Activated effector memory CD4-positive, alpha-beta T cell treated with anti-CD3 and anti-CD28 coated beads, Interleukin-2, amount 50 U/mL, for 16 hours (primary cell): ENCODE data around the gene C1QTNF4.
"Not testable (repeated sequence)": the region's sequence is repeated elsewhere in the genome, so short reads cannot be mapped to it uniquely, and the experiment has no call there.

ENCODE experiments used
- DNase-seq: peaks from one replicate; pipeline ENCODE4 v3.0.0-alpha.2; 2020

C1QTNF4 gene

DNA sequence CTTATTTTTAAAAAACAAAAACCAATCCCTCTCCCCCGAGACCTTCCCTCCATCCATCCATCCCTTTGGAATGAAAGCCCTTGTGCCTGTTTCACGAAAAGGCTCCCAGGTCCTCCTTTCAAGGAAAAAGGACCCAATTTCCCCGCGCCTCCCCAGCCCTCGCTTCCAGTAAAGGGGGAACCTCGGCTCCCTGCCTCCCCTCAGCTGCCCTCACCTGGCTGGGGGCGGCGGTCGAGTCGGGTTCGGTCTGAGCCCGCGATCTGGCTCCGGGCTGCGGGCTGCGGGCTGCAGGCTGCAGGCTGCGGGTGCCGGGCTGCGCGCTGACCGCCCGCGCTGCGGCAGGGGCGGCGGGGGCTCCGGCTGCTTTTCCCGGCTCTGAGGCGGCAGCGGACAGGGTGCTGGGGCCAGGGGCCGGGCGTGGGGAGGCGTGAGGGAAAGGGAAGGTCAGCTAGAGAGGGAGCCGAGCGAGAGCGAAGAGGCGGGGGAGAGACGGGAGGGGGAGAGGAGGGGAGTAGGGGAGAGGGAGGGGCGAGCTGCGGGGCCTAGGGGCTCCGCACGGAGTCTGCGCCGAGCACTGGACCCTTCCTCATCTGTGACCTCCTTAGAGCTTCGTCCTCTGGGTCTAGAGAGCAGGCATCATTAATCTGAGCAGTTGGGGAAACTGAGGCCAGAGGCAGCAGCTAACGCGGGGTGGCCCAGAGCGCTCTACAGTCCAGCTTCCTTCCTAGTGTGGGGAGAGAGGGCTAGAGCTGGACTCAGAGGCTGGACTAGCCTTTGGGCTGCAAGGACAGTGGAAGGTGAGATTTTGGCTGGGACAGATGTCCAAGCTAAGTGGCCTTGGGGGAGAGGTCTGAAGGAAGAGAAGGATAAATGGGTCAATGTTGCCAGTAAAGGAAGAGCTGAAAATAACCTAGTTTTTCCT is at the start of gene C1QTNF4:
TSS of gene C1QTNF4 (minus strand) at position 478 of the 922 bp plus-strand sequence. CDS start 3,601 bp downstream, outside the sequence.
- DNase-seq: no peak

DNA sequence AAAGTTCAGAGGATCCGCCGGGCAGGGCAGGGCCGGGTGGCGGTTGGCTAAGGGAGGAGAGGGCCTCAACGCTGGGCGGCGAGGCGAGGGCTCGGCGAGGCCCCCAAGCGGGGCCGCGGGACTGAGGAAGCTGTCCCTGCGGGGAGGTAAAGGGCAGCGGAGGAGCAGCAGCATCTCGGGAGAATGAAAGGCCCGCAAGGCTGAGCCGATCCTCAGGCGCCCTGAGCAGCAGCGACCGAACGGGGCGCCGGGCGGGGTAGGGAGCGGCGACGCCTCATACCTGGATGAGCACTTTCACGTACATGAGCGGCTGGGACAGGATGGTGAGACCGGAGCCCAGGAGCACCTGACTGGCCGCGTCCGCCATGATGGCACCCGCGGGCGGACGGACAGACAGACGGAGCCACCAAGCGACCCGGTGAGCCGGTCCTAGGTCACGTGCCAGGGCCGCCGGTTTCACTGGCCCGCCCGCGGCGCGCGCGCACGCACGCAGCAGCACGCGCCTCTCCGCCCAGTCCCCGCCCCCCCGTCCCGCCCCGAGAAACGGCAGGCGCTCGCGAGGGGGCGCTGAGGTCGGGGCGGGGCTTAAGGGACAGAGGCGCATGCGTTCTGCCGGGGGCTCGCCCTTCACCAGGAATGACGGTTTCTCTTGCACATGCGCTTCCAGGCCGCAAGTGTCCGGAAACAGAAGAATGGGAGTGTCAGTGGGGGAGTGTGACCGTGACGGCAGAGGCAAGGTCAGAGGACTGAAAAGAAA is 48.1 kb upstream of the C1QTNF4 start, which contains the start of gene MTCH2:
TSS of gene MTCH2 (minus strand) at position 461 of the 757 bp plus-strand sequence. CDS start at position 367, 94 bp downstream.
- peak; percentile 98 for DNase-seq

DNA sequence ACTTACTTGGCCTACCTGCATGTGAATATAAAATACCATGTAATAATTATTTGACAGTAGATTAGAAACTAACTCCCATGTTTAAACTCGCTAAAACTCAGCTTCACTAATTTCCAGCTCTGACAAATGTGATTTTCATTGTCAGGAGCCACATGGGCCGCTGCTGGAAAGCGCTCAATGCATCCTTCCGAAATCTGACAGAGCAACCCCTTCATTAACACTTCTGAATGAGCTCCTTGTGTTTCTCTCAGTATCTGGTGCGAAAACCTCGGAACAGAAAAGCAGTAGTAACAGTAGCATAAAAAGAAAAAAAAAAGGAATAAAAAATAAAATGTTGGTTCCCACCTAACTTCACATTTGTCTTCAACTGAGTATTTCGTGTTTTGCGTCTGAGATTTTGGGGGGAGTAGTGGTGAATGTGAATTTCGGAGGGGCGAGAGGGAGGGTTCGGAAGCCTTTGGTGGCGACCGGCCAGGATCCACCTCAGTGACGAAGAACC is 47.4 kb upstream of the C1QTNF4 start:
- DNase-seq: no peak

DNA sequence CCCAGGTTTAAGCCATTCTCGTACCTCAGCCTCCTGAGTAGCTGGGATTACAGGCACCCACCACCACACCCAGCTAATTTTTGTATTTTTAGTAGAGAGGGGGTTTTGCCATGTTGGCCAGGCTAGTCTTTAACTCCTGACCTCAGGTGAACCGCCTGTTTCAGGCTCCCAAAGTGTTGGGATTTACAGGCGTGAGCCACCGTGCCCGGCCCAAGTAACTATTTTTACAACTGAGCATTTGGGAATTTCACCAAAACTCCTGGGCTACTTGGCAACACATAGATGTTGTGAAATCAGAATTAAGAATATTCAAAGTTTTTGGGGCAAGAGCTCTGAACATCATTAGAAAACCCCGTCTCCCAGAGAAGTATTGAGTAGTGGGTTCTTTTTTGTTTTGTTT is 46.3 kb upstream of the C1QTNF4 start:
- peak; percentile 5 for DNase-seq

DNA sequence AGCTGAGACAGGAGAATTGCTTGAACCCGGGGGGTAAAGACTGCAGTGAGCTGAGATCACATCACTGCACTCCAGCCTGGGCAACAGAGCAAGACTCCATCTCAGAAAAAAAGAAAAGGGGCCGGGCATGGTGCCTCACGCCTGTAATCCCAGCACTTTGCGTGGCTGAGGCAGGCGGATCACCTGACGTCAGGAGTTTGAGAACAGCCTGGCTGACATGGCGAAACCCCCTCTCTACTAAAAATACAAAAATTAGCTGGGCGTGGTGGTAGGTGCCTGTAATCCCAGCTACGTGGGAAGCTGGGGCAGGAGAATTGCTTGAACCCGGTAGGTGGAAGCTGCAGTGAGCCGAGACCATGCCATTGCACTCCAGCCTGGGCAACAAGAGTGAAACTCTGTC is 42.1 kb upstream of the C1QTNF4 start:
- DNase-seq: not testable (repeated sequence)

DNA sequence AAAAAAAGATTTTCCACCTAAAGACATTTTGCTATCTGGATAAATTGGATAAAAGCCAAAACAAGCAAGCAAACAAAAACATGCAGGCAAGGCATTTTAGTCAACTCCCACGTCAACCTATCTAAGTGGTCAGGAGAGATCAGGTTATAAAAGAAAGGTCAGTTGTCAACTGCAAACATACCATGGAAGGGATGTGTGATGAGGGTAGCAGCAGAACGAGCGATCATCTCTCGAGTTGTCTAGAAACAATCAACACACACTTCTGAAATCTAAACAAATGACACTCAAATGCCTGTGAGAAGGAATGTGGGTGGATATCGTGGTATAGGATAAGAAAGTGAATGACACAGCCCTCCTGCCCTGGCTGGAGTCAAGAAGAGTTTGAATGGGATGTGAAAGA is 37.3 kb upstream of the C1QTNF4 start:
- no peak for DNase-seq

DNA sequence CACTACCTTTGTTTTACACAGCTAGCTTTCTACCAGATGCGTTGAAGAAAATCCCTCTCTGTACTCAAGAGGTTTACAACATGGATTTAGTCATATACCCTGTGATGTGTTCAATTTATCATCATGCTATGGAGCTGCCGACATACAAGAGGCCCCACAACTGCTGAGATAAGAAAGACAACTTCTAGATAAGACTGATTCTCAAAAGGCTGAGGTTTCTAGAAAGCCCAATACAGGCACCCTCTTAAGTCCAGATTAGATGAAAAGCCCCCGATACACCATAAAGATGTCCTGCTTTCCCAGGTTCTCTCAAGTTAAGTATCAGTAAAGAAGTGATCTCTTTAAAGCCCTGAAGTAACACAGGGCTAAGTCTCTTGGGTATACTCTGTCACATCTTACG is 33.8 kb upstream of the C1QTNF4 start:
- no peak for DNase-seq

DNA sequence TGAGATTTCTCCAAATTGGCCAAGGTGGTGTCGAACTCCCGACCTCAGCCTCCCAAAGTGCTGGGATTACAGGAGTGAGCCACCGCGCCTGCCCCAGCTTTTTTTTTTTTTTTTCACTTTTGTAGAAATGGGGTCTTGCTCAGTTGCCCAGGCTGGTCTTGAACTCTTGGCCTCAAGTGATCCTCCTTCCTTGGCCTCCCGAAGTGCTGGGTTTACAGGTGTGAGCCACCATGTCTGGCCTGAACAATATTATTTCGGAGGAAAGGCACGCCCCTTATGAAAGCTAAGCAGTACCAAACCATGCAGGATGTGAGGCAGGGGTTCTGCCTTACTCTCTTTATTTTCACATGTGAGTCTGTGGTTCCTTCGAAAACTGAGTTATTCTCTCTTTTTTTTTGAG is 32.0 kb upstream of the C1QTNF4 start:
- no peak for DNase-seq

DNA sequence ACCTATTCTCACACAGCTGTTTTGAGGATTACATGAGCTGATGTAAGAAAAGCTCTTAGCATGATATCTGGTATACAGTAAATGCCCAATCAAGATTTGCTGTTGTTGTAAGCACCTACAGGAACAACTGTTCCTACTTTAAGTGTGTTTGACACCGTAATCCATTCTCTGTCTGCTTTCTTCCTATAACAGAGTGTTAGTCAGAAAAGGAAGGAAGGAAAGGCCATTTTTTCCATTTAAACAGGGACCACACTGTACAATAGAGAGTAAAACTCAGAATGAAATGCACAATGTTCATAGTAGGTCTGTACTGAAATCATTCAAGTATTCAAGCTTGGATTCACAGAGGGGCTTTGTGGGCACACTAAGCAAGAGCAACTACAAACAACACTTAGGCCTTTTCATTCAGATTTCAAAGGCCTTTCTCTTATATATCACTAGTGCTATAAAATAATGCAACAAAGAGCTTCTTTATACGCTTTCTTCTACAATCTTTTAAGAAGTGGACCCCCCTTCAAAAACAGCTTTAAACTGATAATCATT is 26.7 kb upstream of the C1QTNF4 start:
- DNase-seq: no peak

DNA sequence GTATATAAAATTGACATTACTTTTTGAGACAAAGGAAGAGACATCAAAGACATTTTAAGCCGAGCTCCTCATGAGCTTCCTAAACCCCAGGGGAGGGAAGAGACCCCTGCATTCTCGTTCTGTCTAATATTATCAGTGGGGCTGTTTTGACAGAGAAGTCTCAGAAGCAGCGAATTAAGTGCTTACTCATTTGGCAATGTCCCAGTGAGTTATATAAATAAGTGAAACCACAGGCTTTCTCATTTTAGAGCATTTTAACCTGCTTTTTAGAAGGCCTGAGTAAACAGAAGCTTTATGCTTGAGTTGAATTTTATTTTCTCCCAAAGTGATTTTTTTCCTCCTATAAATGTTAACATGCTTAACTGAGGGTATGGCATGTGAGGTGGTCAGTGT is 23.2 kb upstream of the C1QTNF4 start:
- no peak for DNase-seq

DNA sequence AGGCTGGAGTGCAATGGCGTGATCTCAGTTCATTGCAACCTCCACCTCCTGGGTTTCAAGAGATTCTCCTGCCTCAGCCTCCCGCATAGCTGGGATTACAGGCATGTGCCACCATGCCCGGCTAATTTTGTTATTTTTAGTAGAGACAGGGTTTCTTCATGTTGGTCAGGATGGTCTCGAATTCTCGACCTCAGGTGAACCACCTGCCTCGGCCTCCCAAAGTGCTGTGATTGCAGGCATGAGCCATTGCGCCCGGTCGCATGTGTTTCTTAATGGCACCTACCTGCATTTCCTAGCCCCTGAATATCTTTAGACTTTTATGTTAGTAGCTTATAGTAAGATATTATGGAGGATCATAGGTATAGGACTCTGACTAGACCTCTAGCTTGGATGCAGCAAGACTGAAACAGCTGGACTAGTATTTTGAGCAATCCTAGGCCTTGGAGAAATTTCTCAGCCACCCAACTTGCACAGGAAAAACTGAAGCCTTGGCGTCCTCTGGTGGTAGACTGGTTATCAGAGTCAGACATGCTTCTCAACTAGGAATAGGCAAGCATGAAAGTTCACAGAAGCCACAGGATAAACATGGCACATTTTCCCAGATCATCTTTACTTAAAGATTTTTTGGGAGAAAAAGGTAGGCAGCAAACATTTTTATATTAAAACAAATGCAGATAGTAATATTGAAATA is 22.7 kb upstream of the C1QTNF4 start:
- DNase-seq: no peak

DNA sequence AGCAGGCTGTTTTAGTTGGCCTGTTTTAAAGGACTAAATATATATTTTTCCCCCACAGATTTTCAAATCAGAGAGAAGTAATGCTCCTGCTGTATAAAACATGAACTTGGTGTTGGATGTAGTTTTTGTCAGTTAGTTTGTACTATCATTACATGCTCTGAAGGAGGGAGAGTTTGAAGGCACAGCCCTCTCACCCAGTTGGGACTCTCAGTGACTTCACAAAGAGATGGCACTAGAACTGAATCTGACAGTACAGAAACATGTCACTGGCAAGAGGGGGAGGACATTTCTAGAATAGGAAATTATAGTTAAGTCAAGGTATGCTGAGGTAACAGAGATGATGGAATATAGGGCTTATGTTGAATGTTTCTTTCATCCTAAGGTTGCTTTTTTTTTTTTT is 21.0 kb upstream of the C1QTNF4 start:
- DNase-seq: no peak

DNA sequence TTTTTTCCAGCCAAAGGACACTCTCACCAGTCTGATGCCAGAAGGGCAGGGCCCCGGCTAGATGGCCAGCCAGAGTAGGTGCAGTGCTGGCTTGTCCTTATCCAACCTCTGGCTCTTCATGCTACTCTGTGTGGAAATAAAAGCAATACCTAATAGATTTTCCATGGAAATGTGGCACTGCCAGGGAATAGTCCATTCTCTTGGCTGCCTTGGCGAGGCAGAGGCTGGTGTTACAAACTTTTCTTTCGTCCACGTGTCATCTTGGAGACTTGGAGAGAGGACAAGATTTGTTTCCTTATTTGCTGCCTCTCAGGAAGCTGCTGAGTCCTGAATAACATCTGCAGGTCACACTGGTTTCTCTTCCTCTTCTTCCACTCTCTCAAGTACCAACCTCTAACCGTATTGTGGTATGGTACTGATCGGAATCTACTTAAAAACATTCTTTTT is 17.2 kb upstream of the C1QTNF4 start:
- DNase-seq: no peak

DNA sequence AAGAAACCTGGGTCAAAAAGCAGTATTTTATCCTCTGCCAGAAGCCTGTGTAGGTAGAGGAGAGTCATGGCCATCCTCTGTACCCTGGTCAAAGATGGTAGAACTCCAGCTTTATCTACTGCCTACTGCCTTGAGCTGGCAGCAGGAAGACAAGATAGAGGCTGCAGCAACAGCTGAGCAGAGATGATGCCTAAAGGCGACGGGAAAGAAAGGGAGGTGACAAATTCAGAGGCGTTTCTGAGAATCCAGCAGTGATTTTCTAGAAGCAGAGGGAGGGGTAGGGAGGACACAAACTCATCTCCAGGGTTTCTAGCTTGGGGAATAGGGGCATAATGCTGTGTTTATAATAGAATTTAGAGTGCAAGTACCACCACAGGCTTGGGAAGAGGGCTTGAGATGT is 15.5 kb upstream of the C1QTNF4 start:
- DNase-seq: no peak

DNA sequence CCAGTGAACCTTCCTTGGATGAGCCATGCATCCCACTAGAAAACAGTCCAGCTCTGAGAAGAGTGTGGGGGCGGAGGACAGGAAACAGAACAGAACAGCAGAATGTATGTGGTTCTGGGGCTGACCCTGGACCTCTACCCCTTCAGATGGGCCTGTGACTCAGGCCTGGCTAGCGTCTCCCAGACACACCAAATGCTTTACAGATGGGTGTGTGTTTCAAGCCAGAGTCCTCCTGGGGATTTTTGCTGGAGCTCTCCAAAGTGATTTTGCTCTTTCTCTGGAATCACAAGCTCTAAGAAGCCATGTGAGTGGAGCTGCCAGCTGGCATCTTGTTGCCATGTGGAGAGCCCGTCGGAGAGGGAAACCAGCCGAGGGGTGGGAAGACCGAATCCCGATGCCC is 13.2 kb upstream of the C1QTNF4 start:
- no peak for DNase-seq

DNA sequence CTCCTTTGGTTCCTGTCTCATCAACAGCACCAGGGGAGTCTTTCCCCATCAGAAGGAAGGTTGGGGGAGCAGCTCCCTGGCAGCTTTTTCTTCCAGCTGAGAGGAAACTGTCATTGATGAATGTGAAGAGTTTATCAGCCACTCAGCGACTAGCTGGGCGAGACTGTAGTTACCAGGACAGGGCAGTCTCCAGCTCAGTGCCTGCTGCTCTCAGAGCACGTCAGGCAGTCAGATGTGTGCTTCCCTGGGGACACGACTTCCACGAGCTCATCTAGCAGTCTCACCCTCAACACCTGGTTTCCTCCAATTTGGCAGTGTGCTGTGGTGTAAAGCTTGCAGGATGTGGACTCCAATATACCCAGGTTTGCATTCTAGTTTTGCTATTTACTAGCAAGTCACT is 12.5 kb upstream of the C1QTNF4 start:
- DNase-seq: no peak

DNA sequence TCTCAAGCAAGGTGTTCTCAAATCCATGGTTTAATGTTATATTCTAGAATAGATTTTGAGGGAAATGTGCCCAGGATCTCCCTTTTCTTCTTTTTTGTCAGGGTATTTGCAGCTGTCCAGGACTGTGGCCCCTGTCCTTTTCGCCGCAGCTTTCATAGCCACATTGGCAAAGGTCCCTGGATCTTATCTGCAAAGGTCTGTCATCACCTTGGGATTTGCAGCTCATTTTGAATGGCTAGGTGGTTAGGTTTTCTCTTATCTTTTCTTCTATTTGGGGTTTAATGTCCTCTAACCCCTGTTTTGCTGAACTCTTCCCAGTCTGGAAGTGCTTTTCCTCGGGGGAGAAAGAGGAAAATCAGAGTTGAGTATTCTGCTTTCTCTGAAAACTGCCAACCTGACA is 11.7 kb upstream of the C1QTNF4 start:
- DNase-seq: no peak

DNA sequence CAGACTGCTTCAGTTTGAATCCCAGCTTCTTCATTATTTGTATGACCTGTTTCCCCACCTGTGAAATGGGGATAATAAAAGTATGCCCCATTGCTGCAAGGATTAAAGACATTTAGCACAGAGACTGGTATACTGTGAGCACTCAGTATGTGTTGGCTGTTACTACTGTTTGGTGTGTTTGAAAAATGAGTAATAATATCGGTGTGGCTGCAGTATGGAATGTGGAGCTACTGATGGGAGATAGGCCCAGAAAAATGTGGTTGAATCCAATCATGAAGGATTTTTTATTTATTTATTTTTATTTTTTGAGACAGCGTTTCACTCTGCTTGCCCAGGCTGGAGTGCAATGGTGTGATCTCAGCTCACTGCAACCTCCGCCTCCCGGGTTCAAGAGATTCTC is 9.1 kb upstream of the C1QTNF4 start:
- no peak for DNase-seq

DNA sequence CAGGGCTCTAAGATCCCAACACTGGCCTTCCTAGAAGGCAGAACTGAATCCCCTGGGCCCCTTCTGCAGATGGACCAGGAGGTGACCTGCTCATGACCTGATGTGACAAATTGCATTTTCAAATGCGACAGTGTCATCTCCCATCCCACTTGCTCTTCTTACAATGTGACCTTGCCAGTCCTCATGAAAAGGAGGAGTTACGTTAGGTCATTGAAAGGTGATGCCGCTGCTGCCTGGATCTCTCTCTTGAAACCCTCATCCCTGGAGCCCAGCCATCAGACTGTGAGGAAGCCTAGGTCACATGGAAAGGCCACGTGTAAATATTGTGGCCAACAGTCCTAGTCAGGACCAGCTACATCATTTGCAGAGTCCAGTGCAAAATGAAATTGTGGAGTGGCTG is 5.7 kb upstream of the C1QTNF4 start:
- peak; percentile 16 for DNase-seq

DNA sequence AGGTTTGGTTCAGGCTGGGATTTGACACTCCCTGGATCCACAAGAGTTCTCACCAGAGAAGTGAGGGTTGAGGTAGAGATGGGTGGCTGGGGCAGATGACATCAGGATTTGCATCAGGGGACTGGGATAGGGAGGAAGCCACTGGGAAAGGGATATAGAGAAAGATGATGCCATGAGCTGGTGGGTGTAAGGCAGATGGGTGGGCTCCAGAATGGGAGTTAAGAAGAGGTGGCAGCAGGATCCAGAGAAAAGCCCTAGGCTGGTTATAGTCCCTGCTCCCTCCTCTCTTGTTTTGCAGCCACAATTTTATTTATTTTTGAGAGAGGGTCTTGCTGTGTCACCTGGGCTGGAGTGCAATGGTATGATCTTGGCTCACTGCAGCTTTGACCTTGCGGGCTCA is 1.8 kb upstream of the C1QTNF4 start:
- DNase-seq: no peak

DNA sequence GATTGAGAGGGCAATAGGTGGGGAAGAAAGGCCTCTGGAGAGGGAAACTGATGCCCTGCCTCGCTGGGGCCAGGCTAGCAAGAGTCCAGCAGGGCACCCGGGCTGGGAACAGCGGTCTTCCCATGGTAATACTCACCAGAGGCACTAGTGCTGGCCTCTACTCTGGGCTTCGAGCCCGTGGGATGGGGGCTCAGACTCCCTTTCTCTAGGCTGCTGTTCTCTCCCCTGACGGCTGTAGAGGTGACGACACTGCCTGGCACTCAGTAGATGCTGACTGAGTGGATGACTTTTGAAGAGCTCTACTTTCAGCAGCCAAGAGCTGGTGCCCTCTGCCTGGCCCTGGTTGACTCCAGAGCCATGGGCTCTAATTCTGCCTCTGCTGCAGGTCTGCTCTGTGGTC is 818 bp upstream of the C1QTNF4 start:
- no peak for DNase-seq

DNA sequence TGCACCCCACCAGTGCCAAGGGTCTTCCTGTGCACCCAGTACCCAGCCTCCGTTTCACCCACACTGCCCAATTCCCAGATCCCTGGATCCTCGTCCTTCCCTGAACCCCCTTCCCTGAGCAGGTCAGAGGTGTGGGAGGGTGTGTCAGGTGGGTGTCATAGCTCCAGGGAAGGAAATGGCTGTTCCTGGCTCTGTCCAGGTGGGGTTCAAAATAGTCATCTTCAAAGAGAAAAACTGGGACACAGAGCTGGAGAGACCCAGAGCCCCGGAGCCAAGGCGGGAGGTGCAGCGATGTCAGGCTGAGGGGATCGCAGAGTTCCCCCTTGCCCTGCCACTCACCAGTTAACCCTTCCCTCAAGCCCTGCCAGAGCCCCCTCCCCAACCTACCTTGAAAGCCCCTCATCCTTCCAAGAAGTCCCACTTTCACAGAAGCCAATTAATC is 698 bp downstream of the C1QTNF4 start:
- DNase-seq: no peak

DNA sequence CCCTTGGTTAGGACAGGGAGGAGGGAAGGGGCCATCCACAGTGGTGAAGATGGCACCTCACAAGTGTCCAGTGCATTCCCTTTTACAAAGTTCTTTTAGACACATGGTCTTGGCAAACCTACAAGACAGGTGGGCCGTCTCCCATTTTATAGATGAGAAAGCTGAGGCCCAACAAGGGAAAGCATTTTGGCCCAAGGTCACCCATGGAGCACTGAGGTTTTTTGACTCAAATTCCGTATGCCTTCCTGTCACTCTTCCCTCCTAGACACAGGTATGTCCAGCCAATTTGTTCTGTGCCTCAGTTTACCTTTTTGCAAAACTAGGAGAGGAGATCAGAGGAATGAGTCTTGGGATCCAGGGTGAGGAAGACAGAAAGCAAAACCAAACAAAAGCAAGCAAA is 1.2 kb downstream of the C1QTNF4 start:
- no peak for DNase-seq
